ENCODE data around the gene DGKQ. TPM values are rescaled to one million over a fixed set of nuclear protein-coding genes. Genes with fewer than 3 reads are reported as not detected.

Gene DGKQ
- total RNA-seq, result 19.7 and 25.6 TPM in 2 replicates

GRCh38 chr4:973431-974397 is at the start of gene DGKQ:
Gene DGKQ, minus strand, starts transcription at chr4:973569. Its CDS starts 87 bp downstream, at chr4:973482.

GRCh38 chr4:1011022-1011665 is 37.8 kb upstream of the DGKQ start, which contains the start of gene FGFRL1:
Gene FGFRL1, plus strand, starts transcription at chr4:1011626. Its CDS starts 860 bp downstream, at chr4:1012486.

GRCh38 chr4:993111-994029 is 20.0 kb upstream of the DGKQ start, which contains the start of gene SLC26A1:
Gene SLC26A1, minus strand, starts transcription at chr4:993404. Its CDS starts 1,701 bp downstream, at chr4:991703.

DNA sequence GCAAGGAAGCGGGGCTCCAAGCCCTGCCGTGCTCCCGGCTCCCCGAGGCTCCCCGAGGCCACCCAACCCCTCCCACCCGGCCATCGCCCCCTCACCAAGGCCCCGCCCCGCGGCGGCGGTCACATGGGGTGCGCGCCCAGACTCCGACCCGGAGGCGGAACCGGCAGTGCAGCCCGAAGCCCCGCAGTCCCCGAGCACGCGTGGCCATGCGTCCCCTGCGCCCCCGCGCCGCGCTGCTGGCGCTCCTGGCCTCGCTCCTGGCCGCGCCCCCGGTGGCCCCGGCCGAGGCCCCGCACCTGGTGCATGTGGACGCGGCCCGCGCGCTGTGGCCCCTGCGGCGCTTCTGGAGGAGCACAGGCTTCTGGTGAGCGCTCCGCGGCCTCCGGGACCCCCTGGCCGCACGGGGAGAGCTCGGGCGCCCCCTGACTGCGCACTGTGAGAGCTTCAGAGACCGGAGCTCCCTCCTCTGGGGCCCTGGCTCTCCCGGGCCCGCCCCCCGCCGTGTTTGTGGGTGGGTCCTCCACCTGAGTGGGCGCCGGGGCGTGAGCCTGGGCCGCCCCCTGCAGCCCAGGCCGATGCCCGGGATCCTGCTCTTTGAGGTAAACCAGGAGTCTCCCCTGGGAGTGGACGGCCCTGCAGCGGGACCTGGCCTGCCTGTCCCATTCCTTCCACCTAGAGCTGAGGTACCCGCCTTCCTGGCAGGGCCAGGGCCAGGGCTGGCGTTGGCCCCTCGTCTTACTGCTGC is 13.7 kb upstream of the DGKQ start, which contains the start of gene IDUA:
Gene IDUA (plus strand): TSS at position 166 of the 745 bp plus-strand sequence. CDS start 41 bp downstream, at position 207.

GRCh38 chr4:931960-932712 is 41.2 kb downstream of the DGKQ start, which contains the start of the genes GAK and TMEM175:
Gene GAK, minus strand, starts transcription at chr4:932316. Its CDS starts 129 bp downstream, at chr4:932187.
Gene TMEM175, plus strand, starts transcription at chr4:932460. Its CDS starts 15,280 bp downstream, at chr4:947740.

Other genes with a start within 250 kb of the DGKQ start
- gene CPLX1, start 147.4 kb downstream of the DGKQ start, total RNA-seq, result under 0.01 TPM in 1 of 2 replicates, not detected in the other
- gene GAK, start 41.3 kb downstream of the DGKQ start, total RNA-seq, result 57.1 and 66.0 TPM in 2 replicates
- 9.1 and 10.5 TPM in 2 replicates for gene TMEM175, start 41.1 kb downstream of the DGKQ start, total RNA-seq
- 8.2 and 14.0 TPM in 2 replicates for gene IDUA, start 13.5 kb upstream of the DGKQ start, total RNA-seq
- not detected in 2 replicates for gene SLC26A1, start 19.8 kb upstream of the DGKQ start, total RNA-seq
- 7.1 and 10.1 TPM in 2 replicates for gene FGFRL1, start 38.1 kb upstream of the DGKQ start, total RNA-seq
- gene RNF212, start 140.0 kb upstream of the DGKQ start, total RNA-seq, result 0.44 and 2.0 TPM in 2 replicates
- gene SPON2, start 199.0 kb upstream of the DGKQ start, total RNA-seq, result 216 and 281 TPM in 2 replicates